MM.1S (cell line): ENCODE results near the gene AQP2.

Source experiments
- DNase-seq: peaks from one replicate; pipeline ENCODE4 v3.0.0-alpha.2; 2015
- H2AFZ ChIP-seq: fragments of 300-600 bp; sonication (generic); 2 replicates; pipeline ENCODE4 v1.6.0; 2016; ENCODE audit warnings: antibody characterized with exemption, low read length
- H3F3A ChIP-seq: fragments of 300-600 bp; sonication (generic); 2 replicates; pipeline ENCODE4 v1.6.1; 2016; ENCODE audit warnings: mild to moderate bottlenecking, antibody characterized with exemption, low read length, moderate library complexity, mixed read lengths; ENCODE audit not compliant: insufficient read depth
- H3K27ac ChIP-seq: fragments of 300-600 bp; sonication (generic); 2 replicates; pipeline ENCODE4 v1.5.1; 2016; ENCODE audit warnings: mild to moderate bottlenecking, low read length
- H3K27me3 ChIP-seq: fragments of 300-600 bp; sonication (generic); replicated peaks from 2 replicates; pipeline ENCODE4 v1.6.0; 2016; ENCODE audit warnings: low read length; ENCODE audit not compliant: insufficient read depth
- H3K36me3 ChIP-seq: fragments of 300-600 bp; sonication (generic); replicated peaks from 2 replicates; pipeline ENCODE4 v1.6.1; 2016; ENCODE audit warnings: mild to moderate bottlenecking, low read length, mixed read lengths; ENCODE audit not compliant: insufficient read depth
- H3K4me1 ChIP-seq: fragments of 300-600 bp; sonication (generic); 2 replicates; pipeline ENCODE4 v1.6.1; 2016; ENCODE audit warnings: low read length, mixed read lengths
- H3K4me2 ChIP-seq: fragments of 300-600 bp; sonication (generic); 2 replicates; pipeline ENCODE4 v1.6.0; 2016; ENCODE audit warnings: low read depth, low read length
- H3K4me3 ChIP-seq: fragments of 300-600 bp; sonication (generic); 2 replicates; pipeline ENCODE4 v1.5.1; 2016; ENCODE audit warnings: low read length, mixed read lengths
- H3K79me2 ChIP-seq: fragments of 300-600 bp; sonication (generic); 2 replicates; pipeline ENCODE4 v1.6.1; 2016; ENCODE audit warnings: mixed run types, low read length, mixed read lengths
- H3K9ac ChIP-seq: fragments of 300-600 bp; sonication (generic); 2 replicates; pipeline ENCODE4 v1.6.1; 2016; ENCODE audit warnings: low read length, mixed read lengths
- H3K9me2 ChIP-seq: fragments of 300-600 bp; sonication (generic); replicated peaks from 2 replicates; pipeline ENCODE4 v1.6.1; 2016; ENCODE audit warnings: mild to moderate bottlenecking, low read length, mixed read lengths; ENCODE audit not compliant: insufficient read depth
- H3K9me3 ChIP-seq: fragments of 300-600 bp; sonication (generic); replicated peaks from 2 replicates; pipeline ENCODE4 v1.6.1; 2016; ENCODE audit warnings: mild to moderate bottlenecking, low read length, mixed read lengths; ENCODE audit not compliant: insufficient read depth
- H4K20me1 ChIP-seq: fragments of 300-600 bp; sonication (generic); 2 replicates; pipeline ENCODE4 v1.6.1; 2016; ENCODE audit warnings: mild to moderate bottlenecking, low read length, moderate library complexity, mixed read lengths; ENCODE audit not compliant: insufficient read depth
- CTCF ChIP-seq: fragments of 300-600 bp; sonication (generic); IDR thresholded peaks from 2 replicates; pipeline ENCODE4 v1.5.1; 2016; ENCODE audit warnings: antibody characterized with exemption, low read length, mixed read lengths
- EZH2 ChIP-seq: fragments of 300-600 bp; sonication (generic); optimal IDR thresholded peaks from 2 replicates; pipeline ENCODE3; 2017; ENCODE audit warnings: low read depth, mild to moderate bottlenecking, antibody characterized with exemption, low read length, mixed read lengths
- EZH2phosphoT487 ChIP-seq: fragments of 300-600 bp; sonication (generic); IDR thresholded peaks from 2 replicates; pipeline ENCODE4 v1.6.1; 2018; ENCODE audit warnings: antibody characterized with exemption, low read length

Gene AQP2

GRCh38 chr12:49950273-49951251 is at the start of gene AQP2:
Gene AQP2 (plus strand): TSS chr12:49950737. CDS start chr12:49950831, 94 bp downstream.
- no peak within 1 kb of the TSS for H3K9ac ChIP-seq

GRCh38 chr12:49901026-49901425 is 49.5 kb upstream of the AQP2 start:
- Histone ChIP-seq H3K9me2 (no peaks in the 10 kb centered on the region), H3K4me3 (no peak overlapping the region), H3K27me3 (peaks cover 14% of the 10 kb centered on the region; the same call in 1 of the 2 replicates), H3K4me1 (no peaks in the 10 kb centered on the region), H3F3A (no peaks in the 10 kb centered on the region), H2AFZ (no peak overlapping the region), H4K20me1 (no peaks in the 10 kb centered on the region), H3K79me2 (no peaks in the 10 kb centered on the region), H3K9me3 (no peaks in the 10 kb centered on the region), H3K9ac (no peak overlapping the region), H3K27ac (no peak overlapping the region), H3K36me3 (no peaks in the 10 kb centered on the region), H3K4me2 (no peak overlapping the region)
- TF ChIP-seq CTCF (no peak), EZH2 (no peak), EZH2phosphoT487 (no peak)
- DNase-seq: no peak

More at GRCh38 chr12:49950273-49951251, at the start of gene AQP2:
- H3K9me2 ChIP-seq: no peaks in the 10 kb centered on the region
- no peak within 1 kb of the TSS for H3K27ac ChIP-seq
- H3K79me2 ChIP-seq: no peaks in the 10 kb centered on the region
- no peaks in the 10 kb centered on the region for H3K36me3 ChIP-seq
- no peak for DNase-seq
- H4K20me1 ChIP-seq: no peaks in the 10 kb centered on the region
- H3K9me3 ChIP-seq: no peaks in the 10 kb centered on the region
- H3K4me1 ChIP-seq: no peaks in the 10 kb centered on the region
- H3K4me2 ChIP-seq: no peak within 1 kb of the TSS
- TF ChIP-seq EZH2phosphoT487 (no peak), CTCF (no peak), EZH2 (no peak)
- H3K4me3 ChIP-seq: no peak within 1 kb of the TSS
- no peaks in the 10 kb centered on the region for H3F3A ChIP-seq
- peaks cover 13% of the 10 kb centered on the region for H3K27me3 ChIP-seq
- no peak within 1 kb of the TSS for H2AFZ ChIP-seq

- Histone ChIP-seq H3K36me3 (no peaks in the 10 kb centered on the region), H3K9ac (no peak overlapping the region), H3K9me2 (no peaks in the 10 kb centered on the region), H2AFZ (no peak overlapping the region), H3K27me3 (peaks cover 14% of the 10 kb centered on the region; the same call in 1 of the 2 replicates), H3K4me2 (no peak overlapping the region), H3F3A (no peaks in the 10 kb centered on the region), H3K9me3 (no peaks in the 10 kb centered on the region), H3K27ac (no peak overlapping the region), H3K4me3 (no peak overlapping the region), H4K20me1 (no peaks in the 10 kb centered on the region), H3K4me1 (no peaks in the 10 kb centered on the region), H3K79me2 (no peaks in the 10 kb centered on the region)
- TF ChIP-seq EZH2phosphoT487 (no peak), CTCF (no peak), EZH2 (no peak)
- no peak for DNase-seq
Observed at GRCh38 chr12:49901986-49902385, 48.6 kb upstream of the AQP2 start.
